Posterior vena cava (tissue), 2 donors: Measurements from ENCODE around the gene EHD4. TPM values are rescaled to one million over a fixed set of nuclear protein-coding genes. Genes with fewer than 3 reads are reported as not detected.

Experiments
- DNase-seq: peaks from one replicate; pipeline ENCODE4 v3.0.0-alpha.2; 2020; ENCODE audit warnings: low spot score
- intact Hi-C, 2 donors: fragments of 100-400 bp; cut with DNase I; formaldehyde crosslinking; loops; one replicate each; pipeline versions ENCODE4 v1.14.1 to v1.14.2; 2022 to 2023
- total RNA-seq, 2 donors: library from RNA; stranded (reverse); fragmentation: NEBNext Ultra II Directional; extraction: Animal tissue kit (Norgen Biotek cat#: 25700); gene quantifications; one replicate each; pipeline ENCODE4 v1.2.1, GENCODE V29; 2021
- donor health status: DM: yes; HTN: yes; CAD: no.
- donor health status: DM: yes; HTN: yes; CAD: no.

EHD4 gene
- total RNA-seq, 2 donors from 2014 or later, result 21.3 to 22.5 TPM

DNA sequence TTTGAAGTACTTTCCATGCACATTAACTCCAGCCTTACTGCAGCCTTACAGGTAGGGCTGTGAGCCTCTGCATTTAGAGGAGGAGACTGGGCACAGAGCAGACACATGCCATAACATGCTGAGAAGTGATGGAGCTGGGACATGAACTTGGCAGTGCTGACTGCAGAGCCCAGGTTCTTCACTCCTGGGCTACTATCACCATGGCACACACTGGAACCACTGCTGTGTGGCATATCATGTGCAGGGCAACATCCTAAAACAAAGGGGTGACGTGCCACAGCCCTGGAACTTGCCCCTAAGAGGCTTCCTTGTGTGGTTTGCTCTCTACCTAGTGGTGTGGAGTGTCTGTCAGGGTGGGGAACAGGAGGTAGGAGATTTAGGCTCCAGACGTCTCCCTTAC, 25.4 kb downstream of the EHD4 start:
- DNase-seq, result no peak
- intact Hi-C loops, result no loop called here

- DNase-seq, result no peak
- intact Hi-C loops, result no loop called here
These were observed 26.6 kb downstream of the EHD4 start for GRCh38 chr15:41945731-41946130.

GRCh38 chr15:41945221-41945620, 27.1 kb downstream of the EHD4 start:
- DNase-seq, result no peak
- intact Hi-C loops, result no loop called here

DNA sequence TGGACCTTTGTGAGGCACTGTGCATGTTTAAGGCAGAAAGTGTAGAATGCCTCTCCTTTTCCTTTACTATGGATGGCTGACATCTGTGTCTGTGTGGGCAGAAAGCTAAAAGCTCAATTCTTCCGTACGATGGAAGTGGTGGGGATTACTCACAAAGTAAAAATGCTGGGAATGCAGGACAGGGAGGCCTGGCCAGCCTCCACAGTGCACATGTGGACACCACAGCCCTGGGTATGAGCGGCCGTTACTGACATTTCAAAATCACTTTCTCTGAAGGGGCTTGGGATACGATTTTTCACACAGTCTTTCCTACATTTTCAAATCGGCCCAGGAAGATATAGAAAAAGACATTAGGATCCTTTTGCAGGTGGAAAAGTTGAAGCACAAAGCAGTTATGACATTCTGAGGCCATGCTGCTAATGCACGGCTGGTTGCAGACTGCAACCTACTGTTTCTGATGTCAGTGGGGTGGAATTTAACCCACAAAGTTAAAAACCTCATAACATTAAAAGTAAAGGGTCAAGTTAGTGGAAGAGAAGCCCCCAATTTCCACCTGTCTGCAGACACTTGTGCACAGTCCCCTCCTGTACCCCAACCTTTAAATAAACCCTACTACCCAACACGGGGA, 27.9 kb downstream of the EHD4 start:
- peak; percentile 87 for DNase-seq
- intact Hi-C loops, result no loop called here

DNA sequence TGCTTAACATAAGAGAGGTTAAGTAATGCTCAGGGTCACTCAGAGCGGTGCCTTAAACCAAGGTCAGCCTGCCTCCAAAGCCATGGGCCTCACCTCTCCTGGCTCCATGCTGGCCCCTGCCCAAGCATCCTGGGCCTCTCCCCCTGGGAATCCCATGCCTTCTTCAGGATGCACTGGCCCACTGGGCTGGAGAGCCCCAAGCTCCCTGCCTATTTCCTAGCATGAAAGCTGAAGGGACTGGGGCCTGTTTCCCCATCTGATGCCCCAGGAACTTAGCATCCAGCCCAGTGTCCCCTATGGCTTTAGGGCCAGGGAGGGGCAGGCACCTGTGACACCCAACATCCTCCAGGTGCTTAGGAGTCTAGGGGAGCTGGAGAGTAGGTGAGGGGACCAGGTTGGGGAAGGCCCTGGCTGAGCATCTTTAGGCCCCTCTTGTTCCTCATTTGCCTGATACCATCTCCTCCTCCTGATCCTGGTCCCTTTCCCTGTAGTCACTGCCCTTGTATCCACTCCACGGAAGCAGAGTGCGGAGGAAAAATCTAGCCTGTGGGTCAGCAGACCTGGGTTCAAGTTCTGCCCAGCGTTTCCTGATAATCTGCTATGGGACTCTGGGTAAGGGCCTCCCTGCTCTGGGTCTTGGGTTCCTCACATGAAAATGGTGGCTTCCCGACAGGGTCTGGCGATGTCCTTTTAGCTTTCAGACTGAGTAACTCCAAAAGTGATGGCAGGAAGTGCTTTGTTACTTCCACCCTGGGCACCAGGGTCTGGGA, 28.6 kb downstream of the EHD4 start:
- intact Hi-C loops, result no loop called here
- DNase-seq, result no peak

GRCh38 chr15:41942886-41943285, 29.5 kb downstream of the EHD4 start:
- intact Hi-C loops, result no loop called here
- DNase-seq, result peak; percentile 35

GRCh38 chr15:41941644-41942415, 30.5 kb downstream of the EHD4 start:
- intact Hi-C loops, result no loop called here
- DNase-seq, result peak; percentile 30

DNA sequence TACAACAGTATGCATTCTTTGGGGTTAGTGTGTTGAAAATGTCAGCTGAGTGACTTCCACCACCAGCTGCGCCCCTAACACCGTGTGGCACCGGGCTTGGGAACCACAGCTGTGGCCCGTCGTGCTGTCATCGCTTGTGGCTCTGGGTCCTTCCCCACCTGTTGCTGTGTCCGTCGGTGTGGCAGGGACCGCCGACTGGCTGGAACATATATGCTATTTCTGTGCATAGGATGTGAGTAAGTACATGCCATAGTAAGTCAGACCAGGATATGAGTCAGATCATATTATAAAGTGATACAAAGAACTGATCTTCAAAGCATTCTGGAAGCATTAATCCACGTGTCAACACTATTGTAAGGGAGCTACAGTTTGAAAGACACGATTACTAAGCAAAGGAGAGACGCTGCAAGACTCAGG, 31.9 kb downstream of the EHD4 start:
- intact Hi-C loops, result no loop called here
- no peak for DNase-seq

DNA sequence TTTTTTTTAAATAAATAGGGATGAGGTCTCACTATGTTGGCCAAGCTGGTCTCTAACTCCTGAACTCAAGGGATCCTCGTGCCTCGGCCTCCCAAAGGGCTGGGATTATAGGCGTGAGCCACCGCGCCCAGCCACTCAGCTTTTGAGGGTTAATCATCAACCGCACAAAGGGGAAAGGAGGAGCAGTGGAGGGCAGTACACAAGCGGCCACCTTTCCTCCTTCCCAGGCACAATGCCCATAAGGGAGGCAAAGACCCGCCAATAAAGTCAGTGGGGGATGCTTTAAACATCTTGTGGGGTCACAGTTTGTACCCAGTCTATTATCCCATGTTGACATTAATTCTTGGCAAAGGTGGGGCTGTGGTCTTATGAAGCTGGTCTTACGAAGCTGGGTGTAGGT, 32.4 kb downstream of the EHD4 start:
- no peak for DNase-seq
- intact Hi-C loops, result no loop called here

GRCh38 chr15:41937568-41937923, 34.8 kb downstream of the EHD4 start:
- intact Hi-C loops, result no loop called here

GRCh38 chr15:41936649-41937567, 35.4 kb downstream of the EHD4 start:
- DNase-seq, result peak; percentile 89
- intact Hi-C loops, result no loop called here

More at GRCh38 chr15:41937568-41937923, 34.8 kb downstream of the EHD4 start:
- DNase-seq, result no peak

GRCh38 chr15:41936155-41936554, 36.2 kb downstream of the EHD4 start:
- intact Hi-C loops, result no loop called here
- peak; percentile 23 for DNase-seq

- DNase-seq, result peak; percentile 42
These were observed 36.8 kb downstream of the EHD4 start for GRCh38 chr15:41935566-41936020.

GRCh38 chr15:41934843-41935242, 37.5 kb downstream of the EHD4 start:
- DNase-seq, result peak; percentile 76

More at GRCh38 chr15:41935566-41936020, 36.8 kb downstream of the EHD4 start:
- intact Hi-C loops, result no loop called here

DNA sequence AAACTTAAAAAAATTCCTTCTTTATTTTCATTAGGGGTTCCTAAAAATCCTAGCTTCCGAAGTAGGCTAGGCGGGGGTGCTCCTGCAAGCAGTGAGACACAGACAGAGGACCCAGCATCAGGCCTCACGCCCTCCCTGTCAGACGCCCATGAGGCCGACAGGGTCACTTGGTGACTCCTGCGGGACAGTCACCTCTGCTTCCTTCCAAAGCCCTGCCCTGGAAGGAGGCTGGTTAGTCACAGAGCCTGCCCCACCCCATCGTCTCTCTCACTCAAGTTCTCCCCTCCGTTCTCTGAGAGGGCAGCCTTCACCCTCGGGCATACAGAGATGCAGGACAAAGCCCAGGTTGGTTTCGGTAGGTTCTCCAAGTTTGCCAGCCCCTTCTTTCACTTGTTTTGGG, 38.6 kb downstream of the EHD4 start:
- intact Hi-C loops, result loop anchor here in 1 of 2 donors (5.0 kb wide), 1 partner anchor 559 kb away; the partner anchor contains the start of gene ZNF106
- peak; percentile 56 for DNase-seq

More at GRCh38 chr15:41934843-41935242, 37.5 kb downstream of the EHD4 start:
- intact Hi-C loops, result loop anchor here in 1 of 2 donors (5.0 kb wide), 1 partner anchor 557 kb away; the partner anchor contains the start of gene ZNF106

DNA sequence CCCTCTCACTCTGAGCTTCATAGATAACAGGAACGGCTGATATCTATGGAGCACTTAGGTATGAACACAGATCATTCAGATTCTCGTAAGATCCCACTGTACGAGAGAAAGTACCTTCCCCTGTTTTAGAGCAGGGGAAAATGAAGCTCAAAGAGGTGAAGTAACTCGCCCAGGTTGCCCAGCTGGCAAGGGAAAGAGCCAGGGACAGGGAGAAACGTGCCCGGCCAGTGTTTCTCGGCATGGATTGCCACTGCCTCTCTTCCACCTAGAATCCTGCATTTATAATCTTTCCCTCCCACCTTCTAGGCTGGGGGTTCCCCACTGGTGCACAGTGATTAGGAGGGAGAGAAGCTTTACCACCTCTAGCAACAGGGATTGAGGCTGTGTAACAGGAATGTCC, 39.0 kb downstream of the EHD4 start:
- peak; percentile 20 for DNase-seq
- intact Hi-C loops, result loop anchor here in 1 of 2 donors (5.0 kb wide), 1 partner anchor 559 kb away; the partner anchor contains the start of gene ZNF106

DNA sequence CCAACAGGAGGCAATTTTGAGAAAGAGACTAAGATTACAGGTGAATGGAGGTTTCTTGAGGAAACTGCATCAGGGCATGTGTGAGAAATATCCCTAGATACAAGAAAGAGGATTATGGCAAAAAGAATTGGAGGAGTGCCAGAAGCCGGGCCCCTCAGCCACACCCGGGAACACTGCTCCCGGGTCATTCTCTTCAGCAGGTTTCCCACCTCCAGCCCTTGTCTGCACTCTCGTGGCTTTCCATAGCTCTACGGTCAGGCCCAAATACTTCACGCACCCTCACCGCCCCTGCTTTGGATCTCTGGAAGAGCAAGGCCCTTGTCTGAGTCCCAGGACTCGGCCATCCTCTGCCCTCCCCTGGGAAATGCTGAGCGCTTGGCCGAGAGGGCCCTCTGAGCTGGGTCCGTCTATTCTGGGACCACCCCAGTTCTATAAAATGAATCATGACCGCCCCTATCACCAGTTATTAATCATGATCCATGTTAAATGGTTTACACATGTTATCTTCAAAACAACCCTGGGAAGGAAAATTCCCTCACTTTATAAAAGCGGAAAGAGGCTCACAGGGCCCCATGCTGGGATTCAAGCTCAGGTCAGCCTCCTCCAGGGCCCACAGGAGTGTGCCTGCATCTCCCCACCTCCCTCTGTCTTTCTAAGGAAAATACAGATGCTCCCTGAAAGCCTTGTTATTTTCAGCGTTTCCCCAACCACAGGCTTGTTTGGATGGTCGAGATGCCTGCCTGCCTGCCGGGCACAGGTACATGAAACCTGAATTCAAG, 39.7 kb downstream of the EHD4 start:
- intact Hi-C loops, result loop anchor here in 1 of 2 donors (5.0 kb wide), 1 partner anchor 560 kb away; the partner anchor contains the start of gene ZNF106

DNA sequence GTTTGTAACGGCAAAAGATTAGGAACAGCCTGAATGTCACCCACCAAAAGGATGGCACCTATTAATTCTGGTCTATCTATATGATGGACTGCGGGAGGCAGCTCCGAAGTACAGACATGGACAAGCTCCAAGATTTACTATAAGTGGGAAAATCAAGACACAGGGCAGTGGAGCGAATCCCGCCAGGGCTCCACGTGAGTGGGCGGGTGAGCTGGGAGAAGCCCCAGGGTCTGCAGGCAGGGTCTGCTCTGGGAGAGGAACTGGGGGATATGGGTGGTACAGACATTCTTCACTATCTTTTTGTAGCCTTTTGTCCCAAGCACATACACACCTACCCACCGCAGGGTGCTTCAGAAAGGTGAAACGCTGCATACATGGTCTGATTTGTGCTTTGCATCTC, 40.3 kb downstream of the EHD4 start:
- DNase-seq, result peak; percentile 46
- intact Hi-C loops, result loop anchor here in 1 of 2 donors (5.0 kb wide), 1 partner anchor 560 kb away; the partner anchor contains the start of gene ZNF106

More for the DNA sequence above, 39.7 kb downstream of the EHD4 start:
- DNase-seq, result peak; percentile 56
